ENCODE data around the gene GALNT13.

The GALNT13 gene

DNA sequence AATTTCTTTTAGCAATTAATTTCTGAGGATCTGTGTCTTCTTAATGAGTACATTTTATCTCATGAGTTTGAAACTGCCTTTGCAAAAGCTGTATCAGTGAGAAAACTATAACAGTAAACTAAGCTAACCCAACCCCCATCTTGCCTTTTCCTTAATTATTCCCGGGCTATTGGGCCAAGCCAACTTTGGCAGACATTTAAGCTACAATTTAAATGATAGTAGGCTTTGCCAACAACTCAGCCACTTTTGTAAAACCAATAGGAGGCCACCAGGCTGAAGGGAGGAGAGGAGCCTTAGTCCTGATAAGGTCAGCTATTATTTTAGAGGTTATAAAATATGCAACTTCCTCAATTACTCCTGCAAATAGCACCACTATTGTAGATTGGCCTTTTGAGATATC, 608.8 kb downstream of the GALNT13 start:
- DNase-seq (ENCODE audit: low read depth): no peak

DNA sequence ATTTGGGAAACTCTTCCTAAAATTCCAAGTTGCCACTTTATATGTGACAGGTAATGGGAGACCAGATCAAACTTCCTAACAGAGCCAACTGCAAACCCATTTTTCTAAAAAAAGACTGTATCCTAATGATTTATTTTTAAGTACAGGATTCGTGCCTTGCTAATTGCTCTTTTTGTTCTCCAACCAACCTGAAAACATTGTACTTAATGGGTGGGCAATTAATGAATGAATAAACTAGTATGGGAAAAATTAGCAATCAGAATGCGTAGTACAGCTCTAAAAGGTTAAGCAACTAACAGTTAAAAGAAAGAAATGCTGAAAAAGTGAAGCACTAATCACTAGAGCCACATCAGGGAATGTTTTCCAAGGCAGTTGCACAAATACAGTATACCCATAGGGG, 609.6 kb downstream of the GALNT13 start:
- DNase-seq (ENCODE audit: low read depth): no peak

DNA sequence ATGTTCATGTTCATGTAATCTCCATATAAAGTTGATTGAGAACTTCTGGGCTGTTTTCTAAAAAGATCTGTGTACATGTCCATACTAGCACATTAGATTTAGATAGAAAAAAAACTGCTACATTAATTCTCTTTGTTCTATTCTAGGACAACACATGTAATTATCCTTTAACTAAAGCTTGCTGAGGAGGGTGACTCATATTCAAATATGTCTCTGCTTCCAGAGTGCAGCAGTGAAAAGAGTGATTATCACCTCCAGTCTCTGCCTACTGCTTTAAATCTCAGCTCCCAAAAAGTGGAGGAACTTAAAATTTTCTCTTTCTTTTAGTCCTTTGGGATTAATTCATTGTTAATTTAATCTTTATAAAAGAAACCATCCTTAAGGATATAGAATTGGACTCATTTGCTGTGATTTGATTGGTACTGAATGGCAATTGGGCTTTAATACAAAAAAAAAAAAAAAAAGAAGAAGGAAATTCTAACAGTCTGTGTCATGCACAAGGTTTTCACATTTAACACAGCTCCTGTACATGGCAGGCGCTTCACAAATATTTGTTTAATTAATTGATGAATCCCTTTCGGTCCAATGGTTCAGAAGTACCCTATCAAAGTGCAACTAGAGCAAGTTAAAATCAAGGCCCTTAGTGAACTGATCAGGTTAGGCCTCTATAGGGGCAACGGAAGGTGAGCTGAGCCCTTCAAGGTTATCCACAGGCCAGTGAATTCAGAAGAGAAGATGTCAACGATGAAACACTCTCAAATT, 612.8 kb downstream of the GALNT13 start:
- DNase-seq (ENCODE audit: low read depth): no peak

DNA sequence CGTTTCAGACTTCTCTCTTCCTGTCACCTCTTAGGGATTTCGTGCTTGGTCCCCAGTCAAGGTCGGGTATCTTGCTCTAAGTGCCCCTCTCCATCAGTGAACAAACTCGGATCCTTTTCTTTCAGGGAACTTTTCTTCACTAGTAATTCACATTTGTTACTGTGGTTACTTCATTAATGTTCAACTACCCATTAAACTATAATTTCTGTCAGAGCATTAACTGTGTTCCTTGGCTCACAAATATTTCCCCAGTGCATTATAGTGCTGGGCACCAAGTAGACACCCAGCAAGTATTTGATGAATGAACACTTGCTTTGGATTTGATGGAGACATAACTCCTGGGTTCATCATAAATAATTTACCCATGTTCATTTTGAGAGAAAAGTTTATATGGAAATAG, 617.1 kb downstream of the GALNT13 start:
- DNase-seq (ENCODE audit: low read depth): no peak

DNA sequence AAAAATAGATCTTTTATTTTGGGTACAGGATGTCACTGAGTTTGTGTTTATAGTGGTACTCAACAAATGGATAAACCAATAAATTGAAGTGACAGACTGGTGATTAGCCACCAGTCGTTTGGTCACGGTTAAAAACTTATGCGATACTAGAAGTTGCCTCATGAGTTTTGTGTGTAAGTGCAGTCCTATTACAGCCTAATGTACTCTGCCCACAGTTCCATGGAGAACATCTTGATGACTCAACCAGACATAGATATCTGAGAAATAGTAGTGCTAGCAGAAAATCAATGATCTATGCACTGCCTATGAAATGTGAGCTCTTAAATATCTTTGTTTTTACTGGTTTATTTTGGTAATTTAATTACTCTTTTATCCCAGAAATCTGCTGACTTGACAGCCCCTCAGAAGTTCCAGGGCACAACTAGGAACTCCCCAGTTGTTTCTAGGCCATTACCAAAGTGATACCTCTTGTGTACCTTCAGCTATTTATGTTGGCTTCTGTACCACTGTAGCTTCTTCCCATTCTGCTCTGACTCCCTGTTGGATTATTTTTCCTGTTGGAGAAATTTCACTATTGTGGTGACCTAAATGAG, 617.6 kb downstream of the GALNT13 start:
- no peak for DNase-seq (ENCODE audit: low read depth)

DNA sequence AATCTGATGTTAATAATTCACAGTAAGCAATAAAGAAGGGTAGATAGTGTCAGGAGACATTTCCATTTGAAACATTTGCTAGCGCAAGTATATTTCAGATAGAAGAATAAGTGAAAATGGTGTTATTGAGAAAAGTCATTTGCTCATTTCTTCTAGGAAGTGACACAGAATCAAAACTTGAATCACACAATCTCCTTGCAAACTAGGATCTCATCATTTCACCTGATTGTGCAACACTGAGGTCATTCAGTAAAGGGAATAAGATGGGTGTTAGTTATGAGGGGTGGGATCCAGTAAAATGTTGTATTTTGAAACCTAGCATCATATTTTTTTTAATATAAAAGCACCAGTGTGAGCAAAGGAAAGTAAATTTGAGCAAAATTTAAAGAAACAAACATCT, 618.8 kb downstream of the GALNT13 start:
- DNase-seq (ENCODE audit: low read depth): no peak

DNA sequence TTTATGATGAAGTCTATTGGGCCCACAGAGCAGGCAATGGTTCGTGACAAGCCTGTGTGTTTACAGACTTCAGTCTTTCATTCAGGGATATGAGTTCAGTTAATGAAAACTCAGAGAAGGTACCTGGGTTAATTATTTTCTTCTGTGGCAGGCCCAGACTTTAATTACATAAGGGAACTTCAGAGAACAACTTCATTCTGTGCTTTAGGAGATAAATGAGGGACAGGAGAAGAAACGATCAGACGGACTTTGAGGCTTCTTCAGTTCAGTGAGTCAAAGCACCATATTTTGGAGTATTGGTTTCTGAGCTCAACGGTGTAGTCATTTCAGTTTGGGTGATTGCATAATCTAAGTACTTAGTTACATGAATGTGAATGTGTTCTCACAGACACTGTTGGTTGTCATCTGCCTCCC, 623.7 kb downstream of the GALNT13 start:
- DNase-seq (ENCODE audit: low read depth): no peak

DNA sequence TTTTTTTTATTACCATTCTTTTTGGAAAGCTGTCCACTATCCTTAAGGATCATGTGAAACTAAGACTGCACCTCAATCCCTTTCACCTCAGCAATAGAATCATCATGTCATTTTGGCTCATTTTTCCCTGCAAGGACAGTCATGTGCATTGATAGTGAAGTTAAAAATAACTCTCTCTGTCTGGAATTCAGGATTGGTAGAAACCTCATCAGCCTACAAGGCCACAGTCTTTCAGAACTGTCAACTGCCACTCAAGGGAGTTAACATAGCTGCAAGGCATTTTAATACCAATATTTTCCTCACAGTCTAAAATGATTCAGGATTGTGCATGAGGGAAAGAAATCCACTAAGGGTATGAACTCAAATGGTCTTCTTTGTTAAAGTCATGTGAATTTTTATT, 625.3 kb downstream of the GALNT13 start:
- DNase-seq (ENCODE audit: low read depth): no peak
